ENCODE data around the gene APOBEC2.

GRCh38 chr6:41043151-41043550 is 9.9 kb upstream of the APOBEC2 start:
- TF ChIP-seq CTCF (IDR thresholded peaks at IDR 0.05; ENCODE audit: borderline replicate concordance, extremely low read depth, low read length, poor library complexity, severe bottlenecking): no peak
- TF ChIP-seq EZH2 (IDR thresholded peaks at IDR 0.05; ENCODE audit: borderline replicate concordance, low read depth, low read length, severe bottlenecking): no peak
